GM18508 (cell line): Measurements from ENCODE around the gene FAM98C.
"Not testable (repeated sequence)": the region's sequence is repeated elsewhere in the genome, so short reads cannot be mapped to it uniquely, and the experiment has no call there.

Source experiments
- ATAC-seq: cut with Tn5 transposase; IDR thresholded peaks from one replicate; pipeline ENCODE4 v1.9.1; 2021; ENCODE audit warnings: moderate number of reproducible peaks; ENCODE audit not compliant: insufficient read depth, unreplicated experiment

The FAM98C gene

DNA sequence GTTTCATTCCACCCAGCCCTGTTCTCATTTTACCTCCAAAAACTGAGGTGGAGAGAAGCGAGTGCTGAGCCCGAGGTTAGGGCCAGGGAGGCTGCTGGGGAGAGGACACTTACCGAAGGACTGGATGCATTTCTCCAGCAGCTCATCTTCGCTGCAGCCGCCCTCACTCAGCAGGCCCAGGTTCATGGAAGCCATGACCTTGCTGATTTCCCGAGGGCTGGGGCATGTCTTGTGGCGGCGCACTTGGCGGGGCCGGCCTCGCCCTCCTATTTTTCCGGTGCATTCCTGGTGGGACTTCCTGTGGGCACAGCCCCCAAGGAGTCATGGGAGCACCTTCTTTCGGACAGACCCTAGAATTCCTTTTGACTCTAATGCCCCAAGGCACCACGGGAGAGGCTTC lies 19.0 kb downstream of the FAM98C start:
- no peak for ATAC-seq

- ATAC-seq: no peak
These were observed 19.5 kb downstream of the FAM98C start for GRCh38 chr19:38422438-38422837.

DNA sequence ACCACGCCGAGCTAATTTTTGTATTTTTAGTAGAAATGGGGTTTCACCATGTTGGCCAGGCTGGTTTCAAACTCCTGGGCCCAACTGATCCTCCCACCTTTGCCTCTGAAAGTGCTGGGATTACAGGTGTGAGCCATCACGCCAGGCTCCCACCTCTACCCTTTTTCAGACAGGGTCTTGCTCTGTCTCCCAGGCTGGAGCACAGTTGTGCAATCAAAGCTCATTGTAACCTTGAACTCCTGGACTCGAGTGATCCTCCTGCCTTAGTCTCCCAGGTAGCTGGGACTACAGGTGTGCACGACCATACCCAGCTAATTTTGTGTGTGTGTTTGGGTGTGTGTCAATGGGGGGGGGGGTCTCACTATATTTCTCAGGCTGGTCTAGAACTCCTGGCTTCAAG lies 21.4 kb downstream of the FAM98C start:
- no peak for ATAC-seq

DNA sequence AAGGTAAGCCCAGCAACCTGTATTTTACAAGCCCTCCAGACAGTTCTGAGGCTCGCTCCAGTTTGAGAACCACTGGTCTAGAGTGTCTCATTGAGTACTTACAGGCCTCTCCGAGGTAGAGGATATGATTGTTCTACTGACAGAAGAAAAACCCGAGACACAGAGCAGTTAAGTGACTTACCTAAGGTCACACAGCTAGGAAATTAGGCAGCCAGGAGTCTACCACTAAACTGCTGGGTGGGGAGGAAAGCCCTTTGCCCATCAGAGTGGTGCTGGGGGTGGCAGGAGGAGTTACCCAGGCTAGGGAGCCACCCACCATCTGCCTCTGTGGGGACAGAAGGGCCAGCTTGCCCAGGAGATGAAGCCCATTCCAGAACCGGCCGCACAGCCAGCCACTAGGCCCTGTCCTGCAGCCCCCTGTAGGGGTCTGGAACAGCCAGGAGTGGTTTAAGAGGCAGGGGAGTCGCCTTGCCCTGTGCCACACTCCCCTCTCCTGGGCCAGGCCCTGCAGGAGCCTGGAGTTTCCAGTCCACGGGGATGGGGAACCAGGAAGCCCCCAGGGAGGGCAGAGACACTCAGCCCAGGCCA lies 22.4 kb downstream of the FAM98C start:
- ATAC-seq: no peak

- ATAC-seq: no peak
These were observed 23.0 kb downstream of the FAM98C start, which contains the start of gene RASGRP4 for GRCh38 chr19:38425810-38426466. RASGRP4 (minus strand) TSS chr19:38426219; CDS start chr19:38426091, 128 bp downstream.

DNA sequence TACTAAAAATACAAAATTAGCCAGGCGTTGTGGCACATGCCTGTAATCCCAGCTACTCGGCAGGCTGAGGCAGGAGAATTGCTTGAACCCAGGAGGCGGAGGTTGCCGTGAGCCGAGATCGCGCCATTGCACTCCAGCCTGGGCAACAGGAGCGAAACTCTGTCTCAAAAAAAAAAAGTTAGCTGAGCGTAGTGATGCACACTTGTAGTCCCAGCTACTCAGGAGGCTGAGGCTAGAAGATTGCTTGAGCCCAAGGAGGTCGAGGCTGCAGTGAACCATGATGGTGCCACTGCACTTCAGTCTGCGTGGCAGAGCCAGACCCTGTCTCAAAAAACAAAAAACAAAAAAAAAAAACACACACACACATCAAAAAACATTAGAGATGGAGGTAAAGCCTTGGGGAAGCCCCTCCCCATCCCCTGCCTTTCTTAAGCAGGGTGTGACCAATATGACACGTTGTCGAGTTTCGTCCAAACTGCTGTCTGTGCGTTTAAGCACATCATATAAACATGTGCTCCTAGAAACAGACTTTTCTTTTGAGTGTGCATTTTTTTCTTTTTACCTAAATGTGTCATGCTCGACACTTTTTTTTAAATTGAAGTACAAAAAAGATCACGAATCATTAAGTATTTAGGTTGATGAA lies 24.3 kb downstream of the FAM98C start:
- not testable (repeated sequence) for ATAC-seq

GRCh38 chr19:38429055-38429810 lies 26.3 kb downstream of the FAM98C start:
- no peak for ATAC-seq

- ATAC-seq: no peak
These were observed 26.9 kb downstream of the FAM98C start for GRCh38 chr19:38429811-38430156.

GRCh38 chr19:38430931-38431330 lies 28.0 kb downstream of the FAM98C start:
- ATAC-seq: no peak

GRCh38 chr19:38433268-38433733 lies 30.4 kb downstream of the FAM98C start, which contains the start of gene RYR1:
RYR1 (plus strand) TSS chr19:38433691; CDS start chr19:38433830, 139 bp downstream.
- no peak for ATAC-seq

- ATAC-seq: no peak
These were observed 31.7 kb downstream of the FAM98C start for GRCh38 chr19:38434549-38435051.

- ATAC-seq: no peak
These were observed 34.4 kb downstream of the FAM98C start for GRCh38 chr19:38437295-38437694.

DNA sequence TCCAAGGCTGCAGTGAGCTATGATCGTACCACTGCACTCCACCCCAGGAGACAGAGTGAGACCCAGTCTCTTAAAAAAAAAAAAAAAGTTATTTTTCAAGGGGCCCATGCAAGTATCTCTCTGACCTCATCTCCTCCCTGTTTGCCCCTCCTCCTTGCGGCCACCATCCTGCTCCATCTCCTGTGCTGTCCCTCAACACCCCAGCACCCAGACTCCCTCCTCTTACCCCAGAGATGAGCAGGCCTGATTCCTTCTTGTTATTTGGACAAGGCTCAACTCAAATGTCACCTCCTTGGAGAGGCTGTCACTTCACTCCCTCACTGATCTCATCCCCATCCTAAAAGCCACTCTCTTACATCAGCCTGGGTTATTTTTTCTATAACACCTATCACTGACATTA lies 35.0 kb downstream of the FAM98C start:
- no peak for ATAC-seq

DNA sequence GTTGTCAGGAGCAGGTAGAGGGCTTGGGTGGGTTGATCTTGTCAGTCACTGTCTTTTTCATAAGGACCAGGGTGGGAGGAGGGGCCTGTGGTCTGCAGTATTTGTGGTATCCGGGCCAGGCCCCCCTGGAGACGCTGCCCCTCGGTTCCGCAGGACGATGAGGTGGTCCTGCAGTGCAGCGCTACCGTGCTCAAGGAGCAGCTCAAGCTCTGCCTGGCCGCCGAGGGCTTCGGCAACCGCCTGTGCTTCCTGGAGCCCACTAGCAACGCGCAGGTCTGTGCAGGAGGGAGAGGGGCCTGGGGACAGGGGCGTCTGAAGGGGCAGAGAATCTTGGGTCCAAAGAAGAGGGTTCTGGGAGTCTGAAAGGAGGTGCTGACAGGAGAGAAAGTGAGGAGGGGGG lies 37.7 kb downstream of the FAM98C start:
- no peak for ATAC-seq

DNA sequence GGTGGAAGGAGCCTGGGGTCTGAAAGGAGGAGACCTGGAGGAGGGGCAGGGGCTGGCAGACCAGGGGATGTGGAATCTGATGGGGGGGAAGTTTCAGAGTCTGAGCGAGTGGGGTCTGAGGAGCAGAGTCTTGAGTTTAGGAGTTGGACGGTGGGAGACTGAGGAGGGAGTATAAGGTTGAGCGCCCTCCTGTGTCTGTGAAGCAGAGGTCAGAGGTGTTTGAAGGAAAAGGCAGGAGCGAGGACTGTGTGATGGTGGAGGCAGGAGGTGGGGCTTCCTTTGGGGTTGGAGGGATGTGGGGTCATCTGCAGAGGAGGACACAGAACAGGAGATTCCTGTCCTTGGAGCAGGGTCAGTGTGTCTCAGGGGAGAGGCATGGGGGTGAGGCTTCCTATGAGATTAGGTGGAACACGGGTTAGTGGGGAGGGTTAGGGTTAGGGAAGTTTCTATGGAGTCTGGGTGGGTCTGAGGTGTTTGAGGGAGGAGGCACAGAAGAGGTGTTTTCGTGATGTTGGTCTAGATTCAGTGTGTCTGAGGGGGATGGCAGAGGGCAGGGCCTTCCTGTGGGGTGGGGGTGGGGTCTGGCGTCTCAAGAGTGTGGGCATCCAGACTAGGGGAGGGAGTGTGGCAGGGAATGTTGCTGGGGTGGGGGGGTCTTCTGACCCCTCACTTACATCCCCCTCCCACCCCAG lies 38.9 kb downstream of the FAM98C start:
- no peak for ATAC-seq

DNA sequence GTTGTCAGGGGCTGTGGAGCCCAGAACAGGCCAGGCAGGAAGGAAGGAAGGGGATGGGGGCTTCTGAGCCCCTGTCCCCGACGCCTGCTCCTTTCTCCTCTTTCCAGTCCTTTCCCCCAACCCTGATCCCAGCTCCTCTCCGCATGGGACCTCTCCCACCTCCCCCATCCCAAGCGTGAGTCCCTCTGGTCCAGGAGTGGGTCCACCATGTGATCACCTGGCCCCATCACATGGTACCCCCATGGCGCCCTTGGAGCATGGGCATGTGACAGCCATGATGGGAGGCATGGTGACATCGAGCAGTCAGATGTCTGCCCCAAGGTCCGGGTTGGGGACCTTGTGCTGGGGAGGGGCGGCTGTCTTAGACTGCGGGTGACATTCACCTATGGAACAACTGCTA lies 39.8 kb downstream of the FAM98C start:
- no peak for ATAC-seq

GRCh38 chr19:38443458-38443999 lies 40.6 kb downstream of the FAM98C start:
- no peak for ATAC-seq

DNA sequence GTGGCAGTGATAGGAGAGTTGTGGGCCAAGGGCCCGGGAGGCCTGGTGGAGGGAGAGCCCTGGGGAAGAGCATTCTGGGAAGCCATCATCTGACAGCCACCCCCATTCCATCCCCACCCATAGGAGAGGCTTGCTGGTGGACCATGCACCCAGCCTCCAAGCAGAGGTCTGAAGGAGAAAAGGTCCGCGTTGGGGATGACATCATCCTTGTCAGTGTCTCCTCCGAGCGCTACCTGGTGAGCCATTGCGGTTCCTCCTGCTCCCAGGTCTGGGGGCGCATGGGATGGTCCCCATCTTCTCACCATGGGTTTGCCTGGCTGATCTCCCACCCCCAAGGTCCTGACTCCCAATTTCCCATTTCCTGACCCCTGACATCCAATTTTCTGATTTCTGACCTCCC lies 41.1 kb downstream of the FAM98C start:
- no peak for ATAC-seq

- ATAC-seq: no peak
These were observed 42.5 kb downstream of the FAM98C start for GRCh38 chr19:38445362-38445761.

- ATAC-seq: no peak
These were observed 45.3 kb downstream of the FAM98C start for GRCh38 chr19:38448225-38448624.
